Upper lobe of left lung (tissue), 6 donors: Measurements from ENCODE around the gene SGSM2. TPM values are rescaled to one million over a fixed set of nuclear protein-coding genes. Genes with fewer than 3 reads are reported as not detected.
A peak's percentile ranks its signal among the peaks of the same experiment; 100 is the strongest.

ENCODE experiments used
- ATAC-seq, 2 donors: fragments of 200-7000 bp; cut with Tn5 transposase; one replicate each; pipeline ENCODE4 v1.9.1; 2022; ENCODE audit warnings: mild to moderate bottlenecking in 2 of 2, moderate library complexity in 2 of 2; ENCODE audit not compliant: low FRiP score in 2 of 2
- DNase-seq, 2 donors: peaks; one replicate each; pipeline ENCODE4 v3.0.0-alpha.2; 2019 to 2020
- H3K27ac ChIP-seq, 4 donors: fragments of 200-600 bp; sonication (generic); one replicate each; pipeline ENCODE4 v1.5.1; 2016 to 2019
- H3K27me3 ChIP-seq, 4 donors: fragments of 200-600 bp; sonication (generic); one replicate each; pipeline ENCODE4 v1.5.1; 2017 to 2019
- H3K36me3 ChIP-seq, 4 donors: fragments of 200-600 bp; sonication (generic); one replicate each; pipeline ENCODE4 v1.5.1; 2016 to 2019
- H3K4me1 ChIP-seq, 4 donors: fragments of 200-600 bp; sonication (generic); one replicate each; pipeline ENCODE4 v1.5.1; 2018 to 2019
- H3K4me3 ChIP-seq, 4 donors: fragments of 200-600 bp; sonication (generic); one replicate each; pipeline ENCODE4 v1.5.1; 2017 to 2019; ENCODE audit warnings: mild to moderate bottlenecking in 2 of 4, moderate library complexity in 1 of 4
- H3K9me3 ChIP-seq, 4 donors: fragments of 200-600 bp; sonication (generic); one replicate each; pipeline ENCODE4 v1.5.1; 2018 to 2019
- EP300 ChIP-seq, 4 donors: sonication (generic); formaldehyde crosslinking; IDR thresholded peaks; one replicate each; pipeline ENCODE4 v1.5.1; 2017; ENCODE audit warnings: antibody characterized with exemption in 4 of 4, control low read depth in 2 of 4
- POLR2A ChIP-seq, 4 donors: fragments of 450-650 bp; IDR thresholded peaks; one replicate each; pipeline ENCODE4 v1.5.1; 2016 to 2017; ENCODE audit warnings: antibody characterized with exemption in 4 of 4, mild to moderate bottlenecking in 2 of 4
- POLR2AphosphoS5 ChIP-seq, 2 donors: sonication (generic); formaldehyde crosslinking; IDR thresholded peaks; one replicate each; pipeline ENCODE4 v1.5.1; 2017; ENCODE audit warnings: antibody characterized with exemption in 2 of 2
- WGBS, 2 donors: methylation state at CpG; one replicate each; pipeline ENCODE4 v1.1.5; 2017 to 2018; 5-methylcytosine and 5-hydroxymethylcytosine counted together
- total RNA-seq, 6 donors: library from RNA; depleted of rRNA in 4 of 6; stranded (reverse); fragments of >200 nt in 4 of 6; gene quantifications; one replicate each; pipeline versions ENCODE4 v1.1.0 to v1.2.1, GENCODE V29; 2016 to 2021
- TF ChIP-seq, protein P1 (sequence below), 6 experiments: fragments of 450-650 bp in 4 of 6; fragments of 200-600 bp in 2 of 6; sonication (generic) in 2 of 6; IDR thresholded peaks; one replicate each; pipeline ENCODE4 v1.5.1; 2016 to 2019; ENCODE audit warnings: antibody characterized with exemption in 6 of 6
- donor health status: DM: no; HTN: no; CAD: no; lungs with moderate emphysema.
- donor health status: DM: no; HTN: yes; CAD: no; lungs with severe emphysema.

Gene SGSM2
- 100 to 1,000 TPM in 2 of 6 donors, 10 to 100 TPM in 4; 53.1 to 313 (median 60.1) TPM for total RNA-seq

- Histone ChIP-seq H3K4me1 (peaks cover 12 to 25% (median 16%) of the 10 kb centered on the region in 4 donors), H3K36me3 (peaks cover 0 to 42% (median 24%) of the 10 kb centered on the region in 4 donors), H3K27me3 (no peaks in the 10 kb centered on the region), H3K9me3 (no peaks in the 10 kb centered on the region), H3K4me3 (peak within 1 kb of the TSS; percentile 95 to 100 (median 98)), H3K27ac (peak within 1 kb of the TSS; percentile 77 to 88 (median 86))
- DNase-seq = peak; percentile 65 to 94
- 1% methylated on average over 24 to 38 of the region's 77 CpGs for WGBS, 2 donors
- peak; percentile 73 to 84 for ATAC-seq
- TF ChIP-seq, protein P1, sequence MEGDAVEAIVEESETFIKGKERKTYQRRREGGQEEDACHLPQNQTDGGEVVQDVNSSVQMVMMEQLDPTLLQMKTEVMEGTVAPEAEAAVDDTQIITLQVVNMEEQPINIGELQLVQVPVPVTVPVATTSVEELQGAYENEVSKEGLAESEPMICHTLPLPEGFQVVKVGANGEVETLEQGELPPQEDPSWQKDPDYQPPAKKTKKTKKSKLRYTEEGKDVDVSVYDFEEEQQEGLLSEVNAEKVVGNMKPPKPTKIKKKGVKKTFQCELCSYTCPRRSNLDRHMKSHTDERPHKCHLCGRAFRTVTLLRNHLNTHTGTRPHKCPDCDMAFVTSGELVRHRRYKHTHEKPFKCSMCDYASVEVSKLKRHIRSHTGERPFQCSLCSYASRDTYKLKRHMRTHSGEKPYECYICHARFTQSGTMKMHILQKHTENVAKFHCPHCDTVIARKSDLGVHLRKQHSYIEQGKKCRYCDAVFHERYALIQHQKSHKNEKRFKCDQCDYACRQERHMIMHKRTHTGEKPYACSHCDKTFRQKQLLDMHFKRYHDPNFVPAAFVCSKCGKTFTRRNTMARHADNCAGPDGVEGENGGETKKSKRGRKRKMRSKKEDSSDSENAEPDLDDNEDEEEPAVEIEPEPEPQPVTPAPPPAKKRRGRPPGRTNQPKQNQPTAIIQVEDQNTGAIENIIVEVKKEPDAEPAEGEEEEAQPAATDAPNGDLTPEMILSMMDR (IDR thresholded peaks at IDR 0.05) = no peak
Measured at GRCh38 chr17:2336852-2337543, at the start of gene SGSM2. Gene SGSM2 (plus strand): TSS chr17:2337501. CDS start chr17:2337689, 188 bp downstream.

GRCh38 chr17:2289878-2290478 lies 47.3 kb upstream of the SGSM2 start:
- ATAC-seq (no peak), DNase-seq (no peak)
- Histone ChIP-seq H3K36me3 (peaks cover 19 to 88% (median 46%) of the 10 kb centered on the region in 4 donors), H3K27me3 (no peaks in the 10 kb centered on the region), H3K27ac (no peak overlapping the region), H3K4me1 (no peaks in the 10 kb centered on the region), H3K9me3 (no peaks in the 10 kb centered on the region), H3K4me3 (no peak overlapping the region)
- 85 to 89% methylated on average over 5 of the region's 5 CpGs for WGBS, 2 donors
- no peak for TF ChIP-seq EP300 (IDR thresholded peaks at IDR 0.05)
- TF ChIP-seq, protein P1 (IDR thresholded peaks at IDR 0.05) = no peak
- TF ChIP-seq POLR2A (IDR thresholded peaks at IDR 0.05) = no peak
- TF ChIP-seq POLR2AphosphoS5 (IDR thresholded peaks at IDR 0.05) = no peak

DNA sequence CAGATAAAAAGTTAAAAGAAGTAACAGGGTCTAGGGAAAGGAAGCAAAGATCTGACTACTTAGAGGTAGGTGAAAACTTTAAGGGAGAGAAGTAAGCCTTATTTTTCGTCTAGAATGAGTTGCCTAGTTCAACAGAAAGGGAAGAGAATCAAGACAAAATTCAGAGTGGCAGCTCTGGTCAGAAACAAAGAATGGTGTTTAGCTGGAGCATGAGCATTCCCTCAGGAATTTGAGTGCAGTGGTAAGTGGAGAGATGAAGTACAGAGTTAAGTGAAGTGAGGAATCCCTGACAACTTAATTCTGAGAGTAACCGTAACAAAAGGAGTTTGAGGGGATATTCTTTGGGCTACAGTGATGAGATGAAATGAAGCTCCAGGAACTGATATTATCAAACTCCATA lies 45.2 kb upstream of the SGSM2 start:
- DNase-seq (no peak), ATAC-seq (no peak)
- TF ChIP-seq, protein P1 (IDR thresholded peaks at IDR 0.05) = no peak
- TF ChIP-seq EP300 (IDR thresholded peaks at IDR 0.05) = no peak
- no peak for TF ChIP-seq POLR2A (IDR thresholded peaks at IDR 0.05)
- TF ChIP-seq POLR2AphosphoS5 (IDR thresholded peaks at IDR 0.05) = no peak
- Histone ChIP-seq H3K27ac (no peak overlapping the region), H3K27me3 (no peaks in the 10 kb centered on the region), H3K36me3 (peaks cover 24 to 93% (median 57%) of the 10 kb centered on the region in 4 donors), H3K4me3 (no peak overlapping the region), H3K9me3 (no peaks in the 10 kb centered on the region), H3K4me1 (peaks cover 0 to 7% (median 0%) of the 10 kb centered on the region in 4 donors)
- 80 to 81% methylated on average over 2 of the region's 2 CpGs for WGBS, 2 donors

GRCh38 chr17:2295575-2295974 lies 41.7 kb upstream of the SGSM2 start:
- DNase-seq (no peak), ATAC-seq (no peak)
- H3K27me3 ChIP-seq = no peaks in the 10 kb centered on the region
- TF ChIP-seq POLR2A (IDR thresholded peaks at IDR 0.05) (no peak), POLR2AphosphoS5 (IDR thresholded peaks at IDR 0.05) (no peak), EP300 (IDR thresholded peaks at IDR 0.05) (no peak)
- TF ChIP-seq, protein P1 (IDR thresholded peaks at IDR 0.05) = no peak
- 71 to 91% methylated on average over 1 of the region's 1 CpG for WGBS, 2 donors
- H3K4me1 ChIP-seq = peaks cover 0 to 7% (median 0%) of the 10 kb centered on the region in 4 donors
- H3K4me3 ChIP-seq = no peak overlapping the region
- no peaks in the 10 kb centered on the region for H3K9me3 ChIP-seq
- peaks cover 19 to 87% (median 60%) of the 10 kb centered on the region in 4 donors for H3K36me3 ChIP-seq
- H3K27ac ChIP-seq = no peak overlapping the region
